ENCODE data around the gene PBX2.

DNA sequence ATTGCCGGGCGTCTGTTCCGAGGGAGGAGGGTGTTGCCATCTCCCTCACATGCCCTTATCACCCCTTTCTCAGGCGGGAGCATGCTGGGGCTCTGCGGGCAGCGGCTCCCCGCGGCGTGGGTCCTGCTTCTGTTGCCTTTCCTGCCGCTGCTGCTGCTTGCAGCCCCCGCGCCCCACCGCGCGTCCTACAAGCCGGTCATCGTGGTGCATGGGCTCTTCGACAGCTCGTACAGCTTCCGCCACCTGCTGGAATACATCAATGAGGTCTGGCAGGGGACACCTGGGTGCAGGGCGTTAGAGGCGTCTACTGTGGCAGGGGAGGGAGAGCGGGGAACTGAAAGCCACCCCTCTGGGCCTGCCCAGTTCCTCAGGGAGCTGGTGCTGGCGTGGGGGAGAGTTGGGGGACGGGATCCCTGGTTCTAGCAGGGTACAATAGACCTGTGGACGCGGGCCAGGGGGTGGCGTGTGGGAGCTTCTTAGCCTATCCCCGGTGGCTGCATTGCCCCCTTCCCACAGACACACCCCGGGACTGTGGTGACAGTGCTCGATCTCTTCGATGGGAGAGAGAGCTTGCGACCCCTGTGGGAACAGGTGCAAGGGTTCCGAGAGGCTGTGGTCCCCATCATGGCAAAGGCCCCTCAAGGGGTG is 35.4 kb downstream of the PBX2 start:
- TF ChIP-seq, protein P1, sequence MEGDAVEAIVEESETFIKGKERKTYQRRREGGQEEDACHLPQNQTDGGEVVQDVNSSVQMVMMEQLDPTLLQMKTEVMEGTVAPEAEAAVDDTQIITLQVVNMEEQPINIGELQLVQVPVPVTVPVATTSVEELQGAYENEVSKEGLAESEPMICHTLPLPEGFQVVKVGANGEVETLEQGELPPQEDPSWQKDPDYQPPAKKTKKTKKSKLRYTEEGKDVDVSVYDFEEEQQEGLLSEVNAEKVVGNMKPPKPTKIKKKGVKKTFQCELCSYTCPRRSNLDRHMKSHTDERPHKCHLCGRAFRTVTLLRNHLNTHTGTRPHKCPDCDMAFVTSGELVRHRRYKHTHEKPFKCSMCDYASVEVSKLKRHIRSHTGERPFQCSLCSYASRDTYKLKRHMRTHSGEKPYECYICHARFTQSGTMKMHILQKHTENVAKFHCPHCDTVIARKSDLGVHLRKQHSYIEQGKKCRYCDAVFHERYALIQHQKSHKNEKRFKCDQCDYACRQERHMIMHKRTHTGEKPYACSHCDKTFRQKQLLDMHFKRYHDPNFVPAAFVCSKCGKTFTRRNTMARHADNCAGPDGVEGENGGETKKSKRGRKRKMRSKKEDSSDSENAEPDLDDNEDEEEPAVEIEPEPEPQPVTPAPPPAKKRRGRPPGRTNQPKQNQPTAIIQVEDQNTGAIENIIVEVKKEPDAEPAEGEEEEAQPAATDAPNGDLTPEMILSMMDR (IDR thresholded peaks at IDR 0.05 in 8 of 11, conservative IDR thresholded peaks at IDR 0.05 in 3 of 11): peak; percentile 37 to 75 (median 57)
- TF ChIP-seq POLR2A (IDR thresholded peaks at IDR 0.05): no peak

All from spleen (tissue), 7 donors.